EH (cell line): Measurements from ENCODE around the gene MKI67.
A peak's percentile ranks its signal among the peaks of the same experiment; 100 is the strongest.

Source experiments
- DNase-seq: peaks from one replicate; pipeline ENCODE4 v3.0.0-alpha.2; 2015; ENCODE audit warnings: low read depth

The MKI67 gene

GRCh38 chr10:128064108-128064969, 61.9 kb downstream of the MKI67 start:
- DNase-seq, result peak; percentile 26

DNA sequence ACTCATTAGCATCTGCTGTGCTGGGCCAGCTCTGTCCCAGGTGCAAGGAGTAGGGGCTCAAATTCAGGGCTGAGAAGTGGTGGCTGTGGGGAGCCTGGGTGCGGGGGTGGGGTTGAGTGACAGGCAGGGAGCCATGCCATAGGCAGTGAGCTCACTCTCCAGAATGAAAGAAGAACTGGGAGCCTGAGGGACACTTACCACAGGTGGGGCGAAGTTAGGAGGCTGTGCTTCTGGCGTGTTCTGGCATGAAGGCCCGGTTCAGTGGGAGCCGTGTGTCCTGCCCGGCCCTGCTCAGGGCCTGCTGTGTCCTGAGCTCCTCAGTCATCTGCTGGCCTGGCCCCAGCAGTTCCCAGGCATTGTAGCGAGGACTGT, 62.5 kb downstream of the MKI67 start:
- DNase-seq, result no peak

- no peak for DNase-seq
These were observed 63.2 kb downstream of the MKI67 start for GRCh38 chr10:128062881-128063563.

GRCh38 chr10:128062331-128062880, 63.8 kb downstream of the MKI67 start:
- no peak for DNase-seq

DNA sequence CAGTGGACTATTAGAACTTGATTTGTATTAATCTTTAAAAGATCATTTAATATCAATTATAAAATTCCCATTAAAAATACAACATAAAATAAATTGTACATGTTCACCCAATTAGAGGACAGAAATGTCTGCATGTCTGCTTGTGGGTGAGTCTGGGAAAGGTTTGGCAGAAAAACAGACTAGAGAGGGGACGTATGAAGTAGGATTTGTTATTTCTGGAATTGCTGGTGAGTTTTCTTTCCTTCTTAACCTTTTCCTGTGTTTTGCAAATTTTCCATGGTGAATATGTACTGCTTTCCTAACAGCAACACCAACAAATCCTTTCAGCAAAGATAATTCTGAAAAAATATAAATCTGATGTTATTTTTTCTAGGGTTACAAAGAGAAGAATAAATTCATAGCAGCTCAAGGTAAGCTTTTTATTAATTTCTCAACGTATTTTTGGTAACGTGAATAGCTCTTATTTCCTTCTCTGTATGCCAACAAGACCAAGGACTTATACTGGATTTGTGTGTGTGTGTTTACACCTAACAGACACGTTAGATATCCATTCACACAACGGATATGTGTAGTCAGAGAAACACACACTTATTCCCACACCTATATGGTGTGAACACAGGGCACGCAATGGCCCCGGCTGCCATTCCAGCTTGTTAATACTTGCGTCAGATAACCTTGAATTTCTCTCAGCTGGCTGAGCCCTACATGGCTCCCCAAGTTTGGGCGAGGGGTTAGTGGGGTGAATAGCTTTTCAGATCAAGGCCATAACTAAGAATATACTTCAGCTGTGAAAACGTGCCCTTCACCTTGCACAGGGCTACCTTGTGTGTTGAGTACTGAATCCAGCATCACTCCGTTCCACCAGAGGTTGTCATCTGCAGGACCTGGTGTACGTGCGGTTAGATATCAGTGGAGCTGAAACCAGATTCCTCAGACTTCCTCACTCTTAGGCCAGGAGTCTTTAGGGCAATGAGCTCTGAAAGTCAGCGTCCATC, 64.6 kb downstream of the MKI67 start:
- no peak for DNase-seq

- DNase-seq, result no peak
These were observed 65.6 kb downstream of the MKI67 start for GRCh38 chr10:128060341-128061250.

DNA sequence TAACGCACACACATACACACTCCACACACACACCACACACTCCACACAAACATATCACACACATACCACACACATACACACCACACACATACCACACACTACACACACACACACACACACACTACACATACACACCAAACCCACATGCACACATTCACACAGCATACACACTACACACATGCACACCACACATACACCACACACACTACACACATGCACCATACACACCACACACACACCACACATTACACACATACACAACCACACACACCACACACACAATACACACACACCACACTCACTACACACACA, 66.3 kb downstream of the MKI67 start:
- DNase-seq, result no peak

DNA sequence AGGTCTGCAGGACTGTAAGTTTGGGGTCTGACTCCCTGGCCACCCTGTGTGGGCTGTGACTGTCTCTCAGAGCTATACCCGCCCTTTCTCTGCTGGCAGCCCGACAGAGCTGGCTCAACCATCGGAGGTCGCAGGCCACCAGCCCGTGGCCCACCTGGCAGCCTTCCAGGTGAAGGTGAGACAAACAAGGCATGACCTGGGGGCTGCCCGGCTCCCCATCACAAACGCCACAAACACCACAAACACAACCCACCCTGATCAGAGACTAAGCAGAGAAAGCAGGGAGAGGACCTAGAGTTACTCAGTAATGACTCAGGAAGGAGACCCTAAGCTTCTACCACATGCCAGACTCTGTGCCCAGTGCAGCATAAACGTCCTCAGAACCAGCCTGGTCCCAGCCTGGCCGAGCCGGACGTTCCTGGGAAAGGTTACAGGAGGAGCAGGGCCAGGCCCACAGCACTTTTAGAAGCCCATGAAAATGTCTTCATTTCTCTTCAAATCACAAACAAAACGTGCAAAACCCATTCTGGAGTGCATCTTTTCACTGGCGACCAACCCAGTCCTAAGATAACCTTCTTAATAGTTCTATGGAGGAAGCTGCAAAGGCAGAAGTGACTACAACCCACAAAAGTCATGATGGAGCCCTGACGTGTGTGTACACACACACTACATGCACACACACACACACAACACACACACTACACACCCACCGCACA, 66.8 kb downstream of the MKI67 start:
- DNase-seq, result no peak

GRCh38 chr10:128058750-128059134, 67.5 kb downstream of the MKI67 start:
- DNase-seq, result no peak

DNA sequence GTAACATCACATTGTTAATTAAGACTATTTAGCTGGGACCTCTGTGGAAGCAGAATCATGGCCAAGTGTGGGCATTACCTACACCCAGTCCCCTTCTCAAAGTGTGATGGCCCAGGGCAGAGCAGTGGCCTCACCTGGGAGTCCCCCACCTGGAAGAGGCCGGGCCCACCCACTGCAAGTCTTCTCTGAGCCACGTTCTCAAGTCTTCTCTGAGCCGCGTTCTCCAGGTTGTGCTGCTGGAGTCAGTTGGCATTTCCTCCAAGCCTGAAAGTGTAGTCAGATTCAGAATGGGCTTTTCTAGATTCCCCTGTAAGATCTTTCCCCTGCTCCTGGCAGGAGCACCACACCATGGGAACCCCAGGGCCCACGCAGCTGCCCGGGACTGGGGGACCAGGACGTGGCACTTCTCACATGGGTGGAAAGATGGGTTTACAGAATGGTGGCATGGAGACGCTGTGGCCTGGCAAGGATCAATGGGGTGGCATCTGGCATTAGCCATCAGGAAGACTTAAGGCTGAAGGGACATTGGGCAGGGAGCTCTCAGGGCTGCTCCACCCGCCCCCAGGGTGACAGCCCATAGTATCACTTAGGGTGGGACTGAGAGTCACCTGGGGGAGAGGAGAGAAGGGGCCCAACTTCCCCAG, 68.0 kb downstream of the MKI67 start:
- no peak for DNase-seq

DNA sequence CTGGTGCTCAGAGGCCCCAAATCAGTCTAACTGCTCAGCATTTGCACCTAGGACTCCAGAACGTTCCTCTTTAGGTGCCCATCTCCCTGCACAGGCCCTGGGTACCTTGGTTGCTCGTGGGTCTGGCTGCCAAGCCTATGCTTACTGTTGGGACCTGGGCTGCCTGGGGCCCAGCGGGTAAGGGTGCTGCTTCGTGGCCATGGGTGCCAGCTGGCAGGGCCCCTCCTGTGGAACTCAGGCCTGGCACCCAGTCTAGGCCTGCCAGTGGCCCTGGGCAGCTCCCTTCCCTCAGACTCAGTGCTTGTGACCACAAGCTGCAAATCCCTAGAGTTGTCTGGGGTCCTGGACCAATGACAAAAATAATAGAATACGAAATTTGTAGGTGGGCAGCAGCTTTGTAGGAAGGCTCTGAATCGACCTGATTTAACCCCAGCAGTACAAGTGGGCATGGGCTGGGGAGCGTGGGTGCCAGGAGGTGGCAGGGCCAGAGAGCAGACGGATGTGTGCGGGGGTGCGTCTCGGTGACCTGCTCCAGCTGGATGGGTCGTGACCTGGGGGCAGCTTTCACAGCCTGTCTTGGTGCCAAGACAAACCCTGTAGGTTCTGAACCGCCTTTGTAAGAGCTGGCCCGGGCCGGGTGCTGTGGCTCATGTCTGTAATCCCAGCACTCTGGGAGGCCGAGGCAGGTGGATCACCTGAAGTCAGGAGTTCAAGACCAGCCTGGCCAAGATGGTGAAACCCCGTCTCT, 69.7 kb downstream of the MKI67 start:
- DNase-seq, result no peak

DNA sequence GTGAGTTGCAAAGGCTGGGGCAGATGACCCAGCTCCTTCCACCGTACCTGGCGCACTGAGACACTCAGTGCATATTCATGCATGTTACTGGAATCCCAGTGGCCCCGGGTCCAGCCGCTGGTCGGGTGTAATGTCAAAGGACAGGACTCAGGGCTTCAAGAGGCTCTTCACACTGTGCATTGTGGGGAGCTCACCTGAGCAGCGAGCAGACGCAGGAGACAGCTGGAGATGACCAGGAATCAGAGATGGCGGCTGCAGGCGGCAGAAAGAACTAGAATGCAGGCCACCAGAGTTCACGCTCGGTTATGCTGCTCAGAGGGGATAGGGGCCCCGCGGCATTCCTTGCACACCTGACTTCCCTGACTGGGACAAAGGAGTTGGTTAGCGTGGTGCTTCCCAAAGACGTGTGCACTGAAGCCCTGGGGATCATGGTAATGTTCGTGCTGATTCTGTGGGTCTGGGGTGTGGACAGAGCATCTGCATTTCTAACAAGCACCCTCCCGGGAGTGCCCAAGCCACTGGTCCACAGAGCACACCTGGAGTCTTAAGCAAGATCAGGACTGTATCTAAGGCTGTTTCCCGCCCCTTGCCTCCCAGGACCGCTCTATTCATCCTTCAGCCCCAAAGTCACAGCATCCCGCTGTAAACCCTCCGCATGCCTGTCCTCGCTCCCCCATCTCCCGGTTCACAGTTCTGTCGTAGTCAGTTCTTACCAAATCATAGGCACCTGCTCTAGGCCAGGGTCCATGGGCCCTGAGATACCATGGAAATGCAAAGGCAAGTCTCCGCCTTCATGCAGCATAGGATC, 71.0 kb downstream of the MKI67 start:
- DNase-seq, result no peak

GRCh38 chr10:128054163-128054970, 71.9 kb downstream of the MKI67 start:
- DNase-seq, result no peak

DNA sequence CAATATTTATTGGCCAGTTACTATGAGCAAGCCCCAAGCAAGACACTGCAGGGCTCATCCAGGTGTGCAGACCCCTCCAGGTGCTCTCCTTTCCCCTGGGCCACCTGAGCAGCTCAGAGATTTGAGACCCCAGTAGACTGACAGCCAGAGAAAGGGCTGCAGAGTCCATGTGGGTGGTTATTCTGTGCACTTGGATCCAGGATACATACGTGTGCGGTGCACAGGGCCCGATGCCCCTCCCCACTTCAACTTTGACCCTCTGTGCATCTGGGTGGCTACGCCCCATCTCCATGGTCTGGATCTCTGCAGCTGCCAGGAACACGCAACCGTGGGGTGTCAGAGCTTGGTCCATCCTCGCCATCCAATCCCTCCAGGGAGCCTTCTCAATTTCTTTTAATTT, 72.9 kb downstream of the MKI67 start:
- DNase-seq, result no peak

DNA sequence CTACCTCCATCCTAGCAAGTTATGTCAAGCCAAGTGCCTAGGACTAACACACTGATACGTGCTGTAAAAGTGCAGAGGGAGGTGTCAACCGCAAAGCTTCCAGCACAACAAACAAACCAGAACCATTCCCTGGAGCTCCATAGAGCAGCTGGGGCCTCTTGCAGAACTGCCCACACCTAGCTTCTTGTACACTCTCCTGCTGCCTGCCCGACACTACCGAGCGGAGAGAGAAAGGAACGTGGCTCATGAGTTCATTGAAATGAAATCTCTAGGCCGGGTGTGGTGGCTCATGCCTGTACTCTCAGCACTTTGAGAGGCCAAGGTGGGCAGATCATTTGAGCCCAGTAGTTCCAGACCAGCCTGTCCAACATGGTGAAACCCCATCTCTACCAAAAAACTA, 73.5 kb downstream of the MKI67 start:
- no peak for DNase-seq

- DNase-seq, result no peak
These were observed 74.7 kb downstream of the MKI67 start for GRCh38 chr10:128051548-128051947.

- no peak for DNase-seq
These were observed 75.3 kb downstream of the MKI67 start for GRCh38 chr10:128050936-128051335.

GRCh38 chr10:128050121-128050516, 76.1 kb downstream of the MKI67 start:
- no peak for DNase-seq
